Mesendoderm (in vitro differentiated cells): ENCODE data around the gene TYROBP.

Experiments
- DNase-seq: peaks from one replicate; pipeline ENCODE4 v3.0.0; 2013
- H2AK5ac ChIP-seq: 2 replicates; pipeline ENCODE4 v1.6.1; 2013; ENCODE audit warnings: low read length, inconsistent platforms
- H2BK120ac ChIP-seq: 2 replicates; pipeline ENCODE4 v1.6.1; 2013; ENCODE audit warnings: low read depth, mild to moderate bottlenecking, low read length, moderate library complexity, mixed read lengths
- H2BK15ac ChIP-seq: replicated peaks from 2 replicates; pipeline ENCODE4 v1.6.1; 2013; ENCODE audit warnings: low read depth, mild to moderate bottlenecking, moderate library complexity
- H2BK5ac ChIP-seq: 2 replicates; pipeline ENCODE4 v1.6.1; 2013; ENCODE audit warnings: low read length, inconsistent platforms
- H3K18ac ChIP-seq: 2 replicates; pipeline ENCODE4 v1.6.1; 2013; ENCODE audit warnings: mild to moderate bottlenecking, low read length, mixed read lengths
- H3K23ac ChIP-seq: one replicate; pipeline ENCODE4 v1.6.1; 2013; ENCODE audit warnings: low read length
- H3K27ac ChIP-seq: 2 replicates; pipeline ENCODE4 v1.5.1; 2013; ENCODE audit warnings: low read depth, mild to moderate bottlenecking, inconsistent platforms, low read length, moderate library complexity
- H3K27me3 ChIP-seq: 2 replicates; pipeline ENCODE4 v1.6.1; 2013; ENCODE audit warnings: low read length, control low read depth, mild to moderate bottlenecking, inconsistent platforms; ENCODE audit not compliant: insufficient read depth, poor library complexity
- H3K36me3 ChIP-seq: 2 replicates; pipeline ENCODE4 v1.6.1; 2013; ENCODE audit warnings: low read length, inconsistent platforms; ENCODE audit not compliant: control insufficient read depth, insufficient read depth
- H3K4ac ChIP-seq: one replicate; pipeline ENCODE4 v1.6.1; 2013; ENCODE audit warnings: low read depth, mild to moderate bottlenecking, low read length, moderate library complexity
- H3K4me1 ChIP-seq: 2 replicates; pipeline ENCODE4 v1.6.1; 2013; ENCODE audit warnings: low read depth, low read length, inconsistent platforms; ENCODE audit not compliant: control insufficient read depth
- H3K4me2 ChIP-seq: 2 replicates; pipeline ENCODE4 v1.6.1; 2013; ENCODE audit warnings: low read length
- H3K4me3 ChIP-seq: 2 replicates; pipeline ENCODE4 v1.5.1; 2013; ENCODE audit warnings: mild to moderate bottlenecking, low read length
- H3K56ac ChIP-seq: one replicate; pipeline ENCODE4 v1.6.1; 2013; ENCODE audit warnings: low read length
- H3K79me1 ChIP-seq: 2 replicates; pipeline ENCODE4 v1.6.1; 2013; ENCODE audit warnings: low read length, inconsistent platforms
- H3K79me2 ChIP-seq: 2 replicates; pipeline ENCODE4 v1.6.1; 2013; ENCODE audit warnings: mild to moderate bottlenecking, low read length; ENCODE audit not compliant: control insufficient read depth, insufficient read depth
- H3K9ac ChIP-seq: 2 replicates; pipeline ENCODE4 v1.6.1; 2013; ENCODE audit warnings: low read length, inconsistent platforms
- H4K5ac ChIP-seq: one replicate; pipeline ENCODE4 v1.6.1; 2013; ENCODE audit warnings: low read length
- H4K8ac ChIP-seq: one replicate; pipeline ENCODE4 v1.6.1; 2013; ENCODE audit warnings: low read depth, mild to moderate bottlenecking, control low read depth, low read length, moderate library complexity
- WGBS: extraction: QIAGEN DNeasy Blood & Tissue Kit; methylation state at CpG from one replicate; pipeline ENCODE4 v1.1.7; 2013; ENCODE audit warnings: low lambda C conversion rate, missing lambda C conversion rate; ENCODE audit not compliant: insufficient coverage; ENCODE audit errors: extremely low coverage; 5-methylcytosine and 5-hydroxymethylcytosine counted together

TYROBP gene

DNA sequence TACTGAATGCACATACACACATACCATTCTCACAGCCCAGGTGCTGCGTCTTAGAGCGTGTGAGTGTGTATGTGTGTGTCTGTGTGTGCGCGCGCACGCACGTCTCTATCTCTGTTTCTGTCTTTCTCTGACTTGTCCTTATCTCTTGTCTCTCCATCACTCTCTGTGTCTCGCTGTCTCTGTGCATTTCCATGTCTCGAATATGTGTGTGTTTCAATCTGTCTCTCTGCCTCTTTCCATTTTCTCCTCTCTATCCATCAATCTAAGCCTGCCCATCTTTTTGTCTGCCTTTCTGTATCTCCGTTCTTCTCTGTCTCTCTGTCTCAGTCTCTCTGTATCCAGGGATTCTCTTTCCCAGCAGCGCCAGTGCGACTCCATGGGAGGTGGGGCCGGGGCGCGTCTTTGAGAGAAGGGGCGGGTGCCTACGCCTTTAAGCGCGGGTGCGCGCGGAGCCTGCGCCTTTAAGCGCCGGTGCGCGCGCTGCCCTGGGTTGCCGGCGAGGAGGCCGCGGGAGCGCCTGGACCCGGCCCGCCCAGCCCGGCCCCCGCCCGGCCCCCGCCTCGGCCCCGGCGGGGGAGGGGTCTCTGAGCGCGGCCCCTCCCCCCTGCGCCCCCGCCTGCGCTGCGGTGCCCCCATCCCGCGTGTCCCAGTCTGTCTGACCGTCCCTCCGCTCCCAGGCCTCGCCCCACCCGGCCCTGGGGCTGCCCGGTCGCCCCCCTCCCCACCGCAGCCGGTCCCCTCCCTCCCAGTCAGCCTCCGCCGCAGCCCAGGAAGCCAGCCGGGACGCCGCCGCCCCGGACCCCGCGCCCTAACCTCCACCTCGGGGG is 28.0 kb upstream of the TYROBP start, which contains the start of gene LRFN3:
Gene LRFN3 (plus strand): TSS at position 464 of the 827 bp plus-strand sequence. CDS start 3,052 bp downstream, outside the sequence.
- Histone ChIP-seq H3K27me3 (no peaks in the 10 kb centered on the region), H2BK15ac (no peak within 1 kb of the TSS), H2AK5ac (no peak within 1 kb of the TSS), H3K4me2 (peak within 1 kb of the TSS; percentile 77), H3K4ac (peak within 1 kb of the TSS; percentile 82), H3K36me3 (no peaks in the 10 kb centered on the region), H3K9ac (peak within 1 kb of the TSS; percentile 87), H2BK5ac (no peak within 1 kb of the TSS), H4K5ac (no peak within 1 kb of the TSS), H3K18ac (peak within 1 kb of the TSS; percentile 82), H3K23ac (no peak within 1 kb of the TSS), H3K4me1 (peaks cover 10% of the 10 kb centered on the region), H2BK120ac (no peak within 1 kb of the TSS), H4K8ac (no peak within 1 kb of the TSS), H3K4me3 (peak within 1 kb of the TSS; percentile 66), H3K79me2 (no peaks in the 10 kb centered on the region), H3K27ac (no peak within 1 kb of the TSS), H3K56ac (peak within 1 kb of the TSS; percentile 87), H3K79me1 (peaks cover 3% of the 10 kb centered on the region)
- peak; percentile 83 for DNase-seq
- WGBS, result no CpG with 5 or more reads among the region's 68 CpGs

- Histone ChIP-seq H4K8ac (no peak overlapping the region), H3K9ac (no peak overlapping the region), H2BK120ac (no peak overlapping the region), H4K5ac (no peak overlapping the region), H3K56ac (no peak overlapping the region), H3K79me1 (no peaks in the 10 kb centered on the region), H3K18ac (no peak overlapping the region), H2BK15ac (no peak overlapping the region), H3K4me3 (no peak overlapping the region), H3K4me1 (peaks cover 7% of the 10 kb centered on the region), H3K4ac (no peak overlapping the region), H3K27me3 (no peaks in the 10 kb centered on the region), H3K36me3 (no peaks in the 10 kb centered on the region), H3K27ac (no peak overlapping the region), H2AK5ac (no peak overlapping the region), H3K79me2 (no peaks in the 10 kb centered on the region), H2BK5ac (no peak overlapping the region), H3K23ac (no peak overlapping the region), H3K4me2 (no peak overlapping the region)
- WGBS, result no CpG with 5 or more reads among the region's 7 CpGs
- no peak for DNase-seq
Measured at GRCh38 chr19:35932291-35932936, 24.3 kb upstream of the TYROBP start.

DNA sequence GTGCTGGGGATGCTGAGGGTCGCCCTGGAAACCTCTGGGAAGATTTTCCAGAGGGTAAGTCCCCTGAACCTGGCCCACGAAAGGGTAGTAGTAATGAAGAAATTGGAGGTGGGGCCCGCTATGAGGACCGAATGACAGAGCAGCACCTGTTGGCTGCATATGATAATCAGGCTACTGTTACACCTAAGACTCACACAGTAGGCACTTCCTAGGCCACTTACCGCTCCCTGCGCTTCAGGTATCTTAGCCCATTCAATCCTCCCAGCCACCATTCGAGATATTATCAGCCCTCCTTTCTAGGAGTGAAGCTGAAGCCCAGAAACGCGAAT is 23.7 kb upstream of the TYROBP start:
- Histone ChIP-seq H4K8ac (no peak overlapping the region), H4K5ac (no peak overlapping the region), H3K56ac (no peak overlapping the region), H2AK5ac (no peak overlapping the region), H3K27me3 (no peaks in the 10 kb centered on the region), H3K79me2 (no peaks in the 10 kb centered on the region), H3K79me1 (no peaks in the 10 kb centered on the region), H3K4me2 (peak overlapping the region; percentile 8), H3K4me1 (peaks cover 4% of the 10 kb centered on the region), H2BK15ac (no peak overlapping the region), H2BK5ac (no peak overlapping the region), H3K23ac (no peak overlapping the region), H2BK120ac (no peak overlapping the region), H3K9ac (no peak overlapping the region), H3K36me3 (no peaks in the 10 kb centered on the region), H3K27ac (no peak overlapping the region), H3K4me3 (no peak overlapping the region), H3K4ac (no peak overlapping the region), H3K18ac (no peak overlapping the region)
- WGBS, result no CpG with 5 or more reads among the region's 9 CpGs
- no peak for DNase-seq

GRCh38 chr19:35931161-35931873 is 23.2 kb upstream of the TYROBP start:
- Histone ChIP-seq H3K56ac (peak overlapping the region; percentile 85), H2BK15ac (no peak overlapping the region), H3K79me1 (no peaks in the 10 kb centered on the region), H3K27ac (peak overlapping the region; percentile 28), H3K36me3 (no peaks in the 10 kb centered on the region), H3K23ac (no peak overlapping the region), H3K4me3 (no peak overlapping the region), H4K8ac (no peak overlapping the region), H3K18ac (no peak overlapping the region), H3K4ac (no peak overlapping the region), H4K5ac (no peak overlapping the region), H3K9ac (peak overlapping the region; percentile 72), H2BK5ac (no peak overlapping the region), H2BK120ac (no peak overlapping the region), H3K27me3 (no peaks in the 10 kb centered on the region), H3K79me2 (no peaks in the 10 kb centered on the region), H3K4me1 (peaks cover 2% of the 10 kb centered on the region), H3K4me2 (peak overlapping the region; percentile 34), H2AK5ac (no peak overlapping the region)
- no CpG with 5 or more reads among the region's 47 CpGs for WGBS
- peak; percentile 100 for DNase-seq

- Histone ChIP-seq H3K36me3 (no peaks in the 10 kb centered on the region), H2BK5ac (no peak overlapping the region), H3K4me3 (no peak overlapping the region), H3K27me3 (no peaks in the 10 kb centered on the region), H2BK15ac (no peak overlapping the region), H3K4me2 (no peak overlapping the region), H3K18ac (no peak overlapping the region), H3K4me1 (no peaks in the 10 kb centered on the region), H2AK5ac (no peak overlapping the region), H3K23ac (no peak overlapping the region), H4K5ac (no peak overlapping the region), H3K79me1 (no peaks in the 10 kb centered on the region), H3K27ac (no peak overlapping the region), H4K8ac (no peak overlapping the region), H3K56ac (no peak overlapping the region), H3K79me2 (no peaks in the 10 kb centered on the region), H2BK120ac (no peak overlapping the region), H3K4ac (no peak overlapping the region), H3K9ac (no peak overlapping the region)
- no peak for DNase-seq
- WGBS, result no CpG with 5 or more reads among the region's 2 CpGs
Measured at GRCh38 chr19:35929876-35930275, 21.8 kb upstream of the TYROBP start.
